Heart left ventricle (tissue), 16 donors: ENCODE data around the gene SH2D1B. TPM values are rescaled to one million over a fixed set of nuclear protein-coding genes. Genes with fewer than 3 reads are reported as not detected.
"Not testable (repeated sequence)": the region's sequence is repeated elsewhere in the genome, so short reads cannot be mapped to it uniquely, and the experiment has no call there.

Source experiments
- ATAC-seq, 4 donors: fragments of 200-7000 bp; cut with Tn5 transposase; one replicate each; pipeline ENCODE4 v1.9.1; 2020 to 2022; ENCODE audit warnings: moderate library complexity in 4 of 4, mild to moderate bottlenecking in 3 of 4, moderate number of reproducible peaks in 1 of 4
- DNase-seq, 5 donors: peaks; one replicate each; pipeline ENCODE4 v3.0.0-alpha.2; 2020
- H3K27ac ChIP-seq, 12 donors: fragments of 200-600 bp; sonication (generic) in 4 of 12; one replicate each; pipeline versions ENCODE4 v1.5.0 to v1.8.0; 2016 to 2022; ENCODE audit warnings: mild to moderate bottlenecking in 2 of 12
- H3K27me3 ChIP-seq, 9 donors: fragments of 200-600 bp; sonication (generic) in 2 of 9; one replicate each; pipeline versions ENCODE4 v1.5.1 to v1.8.0; 2016 to 2022; ENCODE audit warnings: mild to moderate bottlenecking in 3 of 9
- H3K36me3 ChIP-seq, 9 donors: fragments of 200-600 bp; sonication (generic) in 2 of 9; one replicate each; pipeline versions ENCODE4 v1.5.0 to v1.8.0; 2018 to 2022; ENCODE audit warnings: mild to moderate bottlenecking in 2 of 9
- H3K4me1 ChIP-seq, 12 donors: fragments of 200-600 bp; sonication (generic) in 4 of 12; one replicate each; pipeline versions ENCODE4 v1.5.0 to v1.8.0; 2016 to 2022; ENCODE audit warnings: mild to moderate bottlenecking in 3 of 12
- H3K4me3 ChIP-seq, 12 donors: fragments of 200-600 bp; sonication (generic) in 4 of 12; one replicate each; pipeline versions ENCODE4 v1.5.0 to v1.8.0; 2017 to 2022; ENCODE audit warnings: mild to moderate bottlenecking in 9 of 12, moderate library complexity in 4 of 12
- H3K9me3 ChIP-seq, 12 donors: fragments of 200-600 bp; sonication (generic) in 4 of 12; one replicate each; pipeline versions ENCODE4 v1.5.0 to v1.8.0; 2016 to 2022; ENCODE audit warnings: mild to moderate bottlenecking in 1 of 12
- POLR2A ChIP-seq, 2 donors: fragments of 450-650 bp; IDR thresholded peaks; one replicate each; pipeline ENCODE4 v1.6.1; 2017; ENCODE audit warnings: antibody characterized with exemption in 2 of 2, mild to moderate bottlenecking in 2 of 2, moderate library complexity in 2 of 2
- WGBS, 4 donors: extraction: QIAGEN DNeasy Blood & Tissue Kit in 2 of 4; methylation state at CpG; one replicate each; pipeline versions ENCODE4 v1.1.5 to v1.1.7; 2013 to 2018; 5-methylcytosine and 5-hydroxymethylcytosine counted together
- intact Hi-C, 10 donors: fragments of 100-400 bp; cut with DNase I; formaldehyde crosslinking; loops; one replicate each; pipeline versions ENCODE4 v1.11.1 to v1.14.2; 2022
- polyA plus RNA-seq, 2 donors: library from polyadenylated mRNA; stranded (reverse); fragments of 200-250 nt; gene quantifications; one replicate each; pipeline ENCODE4 v1.2.3, GENCODE V29; 2013
- total RNA-seq, 9 donors: library from RNA; depleted of rRNA in 2 of 9; stranded (reverse); fragments of >200 nt in 2 of 9; fragmentation: NEBNext Ultra II Directional in 3 of 9; extraction: Animal tissue kit (Norgen Biotek cat#: 25700) in 3 of 9; gene quantifications; one replicate each; pipeline versions ENCODE4 v1.1.0 to v1.2.4, GENCODE V29; 2016 to 2023
- TF ChIP-seq, protein P1 (sequence below), 12 donors: fragments of 200-600 bp; sonication (generic) in 4 of 12; IDR thresholded peaks; one replicate each; pipeline versions ENCODE4 v1.5.0 to v1.8.0; 2018 to 2022; ENCODE audit warnings: antibody characterized with exemption in 12 of 12, mild to moderate bottlenecking in 5 of 12
- donor health status: ischemic (EF 13 %, LVEDD 7.1; RV severe dilation, severe dysfunction).
- donor health status: healthy with polysubstance abuse.
- donor health status: DM: no; HTN: yes; CAD: no.
- donor health status: DM: no; HTN: no; CAD: no.
- donor health status: ischemic (EF 25% LVEDD 6.9; RV normal size, moderate dysfunction).
- donor health status: ischemic (EF 25% LVEDD 5.7; RV mildly dilated, moderate dysfunction).
- donor health status: healthy.
- donor health status: DM: yes; HTN: yes; CAD: no.
- donor health status: ischemic (EF 35%, LVEDD 5.7; RV mildly dilated, moderate dysfunction).
- donor health status: nonischemic (EF 11% LVEDD 7.7; RV severe dilation, severe dysfunction).
- donor health status: DM: yes; HTN: yes; CAD: no.
- donor health status: PGD.
- donor health status: ischemic (EF 29% LVEDD 5.4; RV normal size, mild dysfunction).
- donor health status: nonischemic (EF 23%, LVEDD 6.1; RV moderate dilation, normal function).

Gene SH2D1B
- total and polyA plus RNA-seq, 11 donors = 0.11 to 1.1 (median 0.35) TPM; not detected in 7

DNA sequence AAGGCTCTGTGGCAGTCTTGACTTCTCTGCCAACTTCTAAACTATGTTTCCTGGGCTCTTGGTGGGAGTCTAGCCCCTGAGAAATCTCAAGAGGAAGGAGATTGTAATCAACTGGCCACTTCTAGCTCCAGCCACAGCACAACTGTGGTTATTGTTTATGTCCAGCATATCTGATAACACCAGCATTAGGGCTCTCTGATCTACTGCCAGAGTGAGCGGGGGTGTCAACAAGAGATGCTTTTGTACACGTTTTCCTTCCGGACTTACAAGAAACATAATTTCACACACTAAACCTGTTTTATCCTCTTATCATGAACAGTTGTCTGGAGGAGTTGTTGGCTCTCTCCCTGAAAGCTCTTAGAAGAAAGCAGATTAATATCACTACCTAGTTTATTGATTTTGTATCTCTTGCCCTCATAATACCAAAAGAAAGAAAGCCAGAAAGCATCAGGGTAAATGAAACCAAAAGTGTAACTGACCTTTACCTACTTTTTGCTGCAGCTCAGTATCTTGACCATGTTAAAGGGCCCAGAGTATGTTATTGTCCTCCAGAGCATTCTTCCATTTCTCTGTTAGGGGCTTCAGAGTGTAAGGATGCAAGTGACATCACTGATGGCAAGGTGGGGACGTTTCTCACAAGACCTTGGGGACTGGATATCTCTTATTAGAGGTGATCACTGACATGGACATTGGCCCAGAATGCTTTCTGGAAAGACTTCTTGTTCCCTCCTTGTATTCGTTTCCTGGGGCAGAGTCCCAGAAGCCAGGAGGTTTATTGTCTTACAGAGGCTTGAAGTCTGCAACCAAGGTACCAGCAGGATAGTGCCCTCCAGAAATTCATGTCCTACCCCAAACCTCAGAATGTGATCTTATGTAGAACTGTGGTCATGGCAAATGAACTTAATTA, 9.6 kb upstream of the SH2D1B start:
- Histone ChIP-seq H3K27ac (no peak overlapping the region), H3K9me3 (peaks cover 0 to 5% (median 0%) of the 10 kb centered on the region in 12 donors), H3K27me3 (no peaks in the 10 kb centered on the region), H3K4me1 (peaks cover 0 to 40% (median 0%) of the 10 kb centered on the region in 12 donors), H3K36me3 (no peaks in the 10 kb centered on the region), H3K4me3 (no peak overlapping the region)
- 42 to 49% (median 46%) methylated on average over 5 of the region's 5 CpGs for WGBS, 4 donors
- ATAC-seq = no peak
- TF ChIP-seq, protein P1, sequence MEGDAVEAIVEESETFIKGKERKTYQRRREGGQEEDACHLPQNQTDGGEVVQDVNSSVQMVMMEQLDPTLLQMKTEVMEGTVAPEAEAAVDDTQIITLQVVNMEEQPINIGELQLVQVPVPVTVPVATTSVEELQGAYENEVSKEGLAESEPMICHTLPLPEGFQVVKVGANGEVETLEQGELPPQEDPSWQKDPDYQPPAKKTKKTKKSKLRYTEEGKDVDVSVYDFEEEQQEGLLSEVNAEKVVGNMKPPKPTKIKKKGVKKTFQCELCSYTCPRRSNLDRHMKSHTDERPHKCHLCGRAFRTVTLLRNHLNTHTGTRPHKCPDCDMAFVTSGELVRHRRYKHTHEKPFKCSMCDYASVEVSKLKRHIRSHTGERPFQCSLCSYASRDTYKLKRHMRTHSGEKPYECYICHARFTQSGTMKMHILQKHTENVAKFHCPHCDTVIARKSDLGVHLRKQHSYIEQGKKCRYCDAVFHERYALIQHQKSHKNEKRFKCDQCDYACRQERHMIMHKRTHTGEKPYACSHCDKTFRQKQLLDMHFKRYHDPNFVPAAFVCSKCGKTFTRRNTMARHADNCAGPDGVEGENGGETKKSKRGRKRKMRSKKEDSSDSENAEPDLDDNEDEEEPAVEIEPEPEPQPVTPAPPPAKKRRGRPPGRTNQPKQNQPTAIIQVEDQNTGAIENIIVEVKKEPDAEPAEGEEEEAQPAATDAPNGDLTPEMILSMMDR (IDR thresholded peaks at IDR 0.05) = no peak
- no peak for TF ChIP-seq POLR2A (IDR thresholded peaks at IDR 0.05)
- intact Hi-C loops = no loop called here
- no peak for DNase-seq

DNA sequence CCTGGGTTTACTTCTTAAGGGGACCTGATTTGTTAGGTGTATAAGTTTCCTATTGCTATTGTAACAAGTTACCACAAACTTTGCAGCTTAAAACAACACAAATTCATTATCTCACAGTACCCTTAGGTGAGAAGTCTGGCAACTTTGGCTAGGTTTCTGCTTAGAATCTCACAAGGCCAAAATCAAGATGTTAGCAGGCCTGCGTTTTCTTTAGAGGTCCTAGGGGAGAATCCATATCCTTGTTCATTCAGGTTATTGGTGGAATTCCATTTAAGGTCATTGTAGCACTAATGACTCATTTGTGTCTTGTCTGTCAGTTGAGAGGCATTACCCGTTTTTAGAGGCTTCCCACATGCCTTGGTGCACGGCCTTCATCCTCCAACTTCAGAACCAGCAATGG, 8.2 kb upstream of the SH2D1B start:
- no peak overlapping the region for H3K27ac ChIP-seq
- TF ChIP-seq POLR2A (IDR thresholded peaks at IDR 0.05) = no peak
- intact Hi-C loops = no loop called here
- peaks cover 0 to 6% (median 0%) of the 10 kb centered on the region in 12 donors for H3K9me3 ChIP-seq
- DNase-seq (no peak), ATAC-seq (no peak)
- no peaks in the 10 kb centered on the region for H3K27me3 ChIP-seq
- H3K4me1 ChIP-seq = peaks cover 0 to 40% (median 0%) of the 10 kb centered on the region in 12 donors
- WGBS, 4 donors = 78 to 85% (median 82%) methylated on average over 3 of the region's 3 CpGs
- H3K36me3 ChIP-seq = no peaks in the 10 kb centered on the region
- no peak overlapping the region for H3K4me3 ChIP-seq

DNA sequence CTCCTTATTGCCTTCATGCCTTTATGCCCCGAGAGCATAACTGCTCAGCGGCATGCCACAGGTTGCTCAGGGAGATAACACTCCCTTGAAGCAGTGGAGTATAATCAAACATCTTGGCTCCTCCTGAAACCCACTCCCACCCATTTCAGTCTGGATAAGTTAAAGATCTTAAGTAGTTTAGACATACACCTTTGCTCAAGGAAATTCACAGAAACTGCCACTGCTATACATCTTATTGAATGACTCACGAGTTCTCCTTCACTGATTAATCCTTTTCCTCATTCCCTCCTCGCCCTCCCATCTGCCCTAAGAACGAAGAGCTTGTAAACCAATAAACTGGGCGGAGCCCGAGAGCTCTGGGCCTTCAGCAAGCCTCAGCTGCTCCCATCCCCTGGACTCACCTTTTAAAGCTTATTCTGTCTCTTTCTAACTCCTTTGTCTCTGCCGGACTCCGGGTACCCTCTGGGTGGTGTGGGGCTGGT, 7.6 kb upstream of the SH2D1B start:
- WGBS, 4 donors = 67 to 79% (median 76%) methylated on average over 9 of the region's 9 CpGs

DNA sequence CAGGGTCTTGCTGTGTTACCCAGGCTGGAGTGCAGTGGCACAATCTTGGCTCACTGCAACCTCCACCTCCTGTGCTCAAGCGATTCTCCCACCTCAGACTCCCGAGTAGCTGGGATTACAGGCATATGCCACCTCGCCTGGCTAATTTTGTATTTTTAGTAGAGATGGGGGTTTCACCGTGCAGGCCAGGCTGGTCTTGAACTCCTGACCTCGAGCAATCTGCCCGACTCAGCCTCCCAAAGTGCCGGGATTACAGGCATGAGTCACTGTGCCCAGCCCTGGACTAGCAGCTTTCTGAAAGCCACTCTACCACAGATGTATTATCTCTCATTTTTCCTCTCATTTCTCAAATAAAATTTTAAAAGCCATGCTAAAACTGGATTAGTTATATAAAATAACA, 6.6 kb upstream of the SH2D1B start:
- intact Hi-C loops, H3K9me3 ChIP-seq, H3K36me3 ChIP-seq, ATAC-seq, H3K27ac ChIP-seq, H3K4me3 ChIP-seq, H3K27me3 ChIP-seq, DNase-seq: not testable (repeated sequence)
- 79 to 88% (median 82%) methylated on average over 7 of the region's 7 CpGs for WGBS, 4 donors
- peaks cover 0 to 27% (median 0%) of the 10 kb centered on the region in 12 donors for H3K4me1 ChIP-seq

More for the DNA sequence above, 7.6 kb upstream of the SH2D1B start:
- H3K4me1 ChIP-seq = peaks cover 0 to 36% (median 0%) of the 10 kb centered on the region in 12 donors
- H3K27me3 ChIP-seq, DNase-seq, ATAC-seq, H3K36me3 ChIP-seq, intact Hi-C loops, H3K27ac ChIP-seq, H3K9me3 ChIP-seq, H3K4me3 ChIP-seq: not testable (repeated sequence)

DNA sequence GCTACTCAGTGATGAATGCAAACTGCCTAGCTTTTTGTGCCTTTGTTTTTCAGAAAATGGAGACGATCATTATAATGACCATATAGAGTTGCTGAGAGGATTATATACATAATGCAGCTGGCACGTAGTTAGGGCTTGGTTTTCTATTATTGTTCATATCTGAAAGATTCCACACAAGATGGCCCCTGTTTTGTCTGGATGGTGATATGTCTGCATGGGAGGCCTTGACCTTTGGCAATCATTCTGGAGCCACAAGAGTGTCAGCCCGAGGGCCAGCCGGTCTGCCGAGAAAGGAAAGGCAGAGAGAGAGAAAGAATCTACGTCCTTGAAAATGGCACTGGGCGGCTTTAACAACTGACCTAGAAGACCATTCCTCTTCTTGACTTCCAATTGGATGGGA, 5.7 kb upstream of the SH2D1B start:
- Histone ChIP-seq H3K4me1 (peaks cover 0 to 21% (median 0%) of the 10 kb centered on the region in 12 donors), H3K4me3 (no peak overlapping the region), H3K36me3 (no peaks in the 10 kb centered on the region), H3K27me3 (no peaks in the 10 kb centered on the region), H3K9me3 (peaks cover 0 to 3% (median 0%) of the 10 kb centered on the region in 12 donors), H3K27ac (no peak overlapping the region)
- intact Hi-C loops = no loop called here
- 91 to 93% (median 91%) methylated on average over 7 of the region's 7 CpGs for WGBS, 4 donors
- no peak for TF ChIP-seq POLR2A (IDR thresholded peaks at IDR 0.05)
- TF ChIP-seq, protein P1 (IDR thresholded peaks at IDR 0.05) = no peak
- no peak for DNase-seq
- ATAC-seq = no peak
